Measurements from ENCODE around the gene FOXRED1.
A peak's percentile ranks its signal among the peaks of the same experiment; 100 is the strongest.

Gene FOXRED1

DNA sequence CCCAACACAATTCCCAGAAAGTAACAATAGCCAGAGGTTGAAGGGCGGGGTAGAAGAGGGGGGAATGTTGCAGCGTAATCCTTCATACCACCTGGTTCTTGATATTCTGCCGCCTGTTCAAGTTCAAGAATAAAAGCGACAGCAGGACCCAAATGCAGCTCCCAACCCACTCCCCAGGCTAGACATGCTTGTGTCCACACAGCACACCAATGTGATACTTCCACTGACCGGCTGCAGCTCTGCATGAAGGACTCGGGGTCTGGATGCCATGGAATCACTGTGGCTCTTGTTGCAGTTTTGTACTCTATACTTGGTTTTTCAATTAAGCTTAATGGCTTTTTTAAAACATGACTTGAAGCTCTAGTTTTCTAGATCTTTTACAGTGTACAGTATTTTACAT lies 6.7 kb upstream of the FOXRED1 start:
- Mint-ChIP-seq H3K27me3 (ENCODE audit: low read depth) (no peaks in the 10 kb centered on the region), H3K4me3 (no peak overlapping the region), H3K36me3 (ENCODE audit: low read depth) (peaks cover 75% of the 10 kb centered on the region), H3K9me3 (no peaks in the 10 kb centered on the region), H3K27ac (no peak overlapping the region), H3K4me1 (peaks cover under 1% of the 10 kb centered on the region)
- TF ChIP-seq, protein P1, sequence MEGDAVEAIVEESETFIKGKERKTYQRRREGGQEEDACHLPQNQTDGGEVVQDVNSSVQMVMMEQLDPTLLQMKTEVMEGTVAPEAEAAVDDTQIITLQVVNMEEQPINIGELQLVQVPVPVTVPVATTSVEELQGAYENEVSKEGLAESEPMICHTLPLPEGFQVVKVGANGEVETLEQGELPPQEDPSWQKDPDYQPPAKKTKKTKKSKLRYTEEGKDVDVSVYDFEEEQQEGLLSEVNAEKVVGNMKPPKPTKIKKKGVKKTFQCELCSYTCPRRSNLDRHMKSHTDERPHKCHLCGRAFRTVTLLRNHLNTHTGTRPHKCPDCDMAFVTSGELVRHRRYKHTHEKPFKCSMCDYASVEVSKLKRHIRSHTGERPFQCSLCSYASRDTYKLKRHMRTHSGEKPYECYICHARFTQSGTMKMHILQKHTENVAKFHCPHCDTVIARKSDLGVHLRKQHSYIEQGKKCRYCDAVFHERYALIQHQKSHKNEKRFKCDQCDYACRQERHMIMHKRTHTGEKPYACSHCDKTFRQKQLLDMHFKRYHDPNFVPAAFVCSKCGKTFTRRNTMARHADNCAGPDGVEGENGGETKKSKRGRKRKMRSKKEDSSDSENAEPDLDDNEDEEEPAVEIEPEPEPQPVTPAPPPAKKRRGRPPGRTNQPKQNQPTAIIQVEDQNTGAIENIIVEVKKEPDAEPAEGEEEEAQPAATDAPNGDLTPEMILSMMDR (IDR thresholded peaks at IDR 0.05; ENCODE audit: unreplicated experiment in 3 of 3): no peak

DNA sequence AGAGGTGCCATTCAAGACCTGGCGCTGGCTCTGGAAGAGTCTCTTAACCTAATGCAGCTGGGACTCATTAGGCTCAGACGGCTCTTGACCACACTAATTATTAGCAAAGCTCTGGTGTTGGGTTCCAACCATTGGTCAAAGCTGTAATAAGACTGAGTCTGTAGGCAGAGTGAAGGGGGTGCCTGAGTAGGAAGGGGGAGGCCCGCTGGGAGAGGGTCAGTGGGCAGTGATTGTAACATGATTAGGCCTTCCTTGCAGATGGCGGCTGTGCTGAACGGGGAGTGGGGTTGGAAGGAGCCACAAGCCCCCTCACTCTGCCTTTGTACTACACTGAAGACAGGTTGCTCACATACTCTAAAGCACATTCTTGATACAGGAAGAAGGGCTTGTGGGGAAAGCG lies 5.5 kb upstream of the FOXRED1 start:
- Mint-ChIP-seq H3K4me1 (peaks cover 8% of the 10 kb centered on the region), H3K9me3 (no peaks in the 10 kb centered on the region), H3K36me3 (ENCODE audit: low read depth) (peaks cover 75% of the 10 kb centered on the region), H3K27ac (no peak overlapping the region), H3K27me3 (ENCODE audit: low read depth) (peaks cover 1% of the 10 kb centered on the region), H3K4me3 (no peak overlapping the region)
- TF ChIP-seq, protein P1 (IDR thresholded peaks at IDR 0.05; ENCODE audit: unreplicated experiment in 3 of 3): no peak

DNA sequence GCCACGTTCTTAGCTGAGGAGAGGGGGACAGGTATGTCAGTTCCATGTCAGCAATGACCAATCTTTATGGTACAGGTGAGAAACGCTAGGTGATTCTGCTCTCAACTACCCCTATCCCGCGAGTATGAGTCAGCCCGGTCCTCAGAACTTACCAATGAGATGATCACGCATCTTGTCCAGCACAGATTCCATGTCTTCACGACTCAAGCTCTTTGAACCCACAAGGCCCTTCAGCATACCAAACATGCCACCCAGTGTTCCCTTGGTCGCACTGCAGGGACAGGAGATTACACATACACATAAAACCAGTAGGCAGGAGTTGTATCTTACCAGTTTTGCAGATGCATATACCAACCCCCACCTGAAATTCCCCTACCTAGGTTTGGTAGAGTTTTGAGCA lies 3.1 kb upstream of the FOXRED1 start:
- Mint-ChIP-seq H3K36me3 (ENCODE audit: low read depth) (peaks cover 63% of the 10 kb centered on the region), H3K4me3 (peak overlapping the region; percentile 51 to 97 (median 75)), H3K27me3 (ENCODE audit: low read depth) (peaks cover 3% of the 10 kb centered on the region), H3K27ac (no peak overlapping the region), H3K9me3 (no peaks in the 10 kb centered on the region), H3K4me1 (peaks cover 18% of the 10 kb centered on the region)
- TF ChIP-seq, protein P1 (IDR thresholded peaks at IDR 0.05; ENCODE audit: unreplicated experiment in 3 of 3): no peak

DNA sequence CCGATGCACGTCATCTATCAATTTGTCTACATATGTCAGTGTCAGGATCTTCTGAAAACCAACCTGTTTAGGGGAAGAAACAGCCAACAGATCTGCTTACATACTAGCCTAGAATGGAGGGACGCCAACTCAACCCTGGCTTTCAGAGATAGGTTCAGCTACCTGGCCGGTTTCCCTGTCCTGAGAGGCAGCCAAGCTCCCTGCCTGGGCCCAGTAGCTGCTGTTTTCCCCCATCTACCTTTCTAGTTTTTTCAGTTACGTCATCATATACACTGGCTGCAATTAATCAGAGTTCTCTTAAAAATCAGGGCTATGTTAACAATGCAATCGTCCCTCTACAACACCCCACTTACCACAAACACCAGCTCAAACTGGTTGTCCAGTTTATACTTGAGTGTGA lies 1.3 kb upstream of the FOXRED1 start:
- Mint-ChIP-seq H3K4me3 (peak overlapping the region; percentile 97 to 99 (median 98)), H3K27ac (peak overlapping the region; percentile 87 to 97 (median 97)), H3K36me3 (ENCODE audit: low read depth) (peaks cover 53% of the 10 kb centered on the region), H3K27me3 (ENCODE audit: low read depth) (peaks cover 3% of the 10 kb centered on the region), H3K9me3 (no peaks in the 10 kb centered on the region), H3K4me1 (peaks cover 18% of the 10 kb centered on the region)
- TF ChIP-seq, protein P1 (IDR thresholded peaks at IDR 0.05; ENCODE audit: unreplicated experiment in 3 of 3): no peak

DNA sequence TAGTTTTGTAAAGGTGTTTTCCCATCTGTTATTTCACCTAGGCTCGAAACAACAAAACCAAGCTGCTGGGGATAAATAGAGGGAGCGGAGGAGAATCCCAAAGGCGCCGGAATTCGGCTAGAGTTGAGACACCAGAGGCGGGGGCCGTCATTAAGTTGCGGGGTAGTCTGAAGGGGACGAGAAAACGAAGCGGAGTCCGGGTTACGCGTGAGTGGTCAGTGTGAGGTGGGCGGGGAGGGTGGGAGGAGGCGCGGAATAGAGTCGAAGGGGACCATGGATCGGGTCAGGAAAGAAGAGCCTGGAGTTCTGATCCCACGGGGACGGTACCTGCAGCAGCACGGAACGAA lies 620 bp upstream of the FOXRED1 start:
- Mint-ChIP-seq H3K27ac (peak overlapping the region; percentile 87 to 97 (median 97)), H3K9me3 (no peaks in the 10 kb centered on the region), H3K36me3 (ENCODE audit: low read depth) (peaks cover 53% of the 10 kb centered on the region), H3K4me1 (peaks cover 18% of the 10 kb centered on the region), H3K27me3 (ENCODE audit: low read depth) (peaks cover 3% of the 10 kb centered on the region), H3K4me3 (peak overlapping the region; percentile 97 to 99 (median 98))
- TF ChIP-seq, protein P1 (IDR thresholded peaks at IDR 0.05; ENCODE audit: unreplicated experiment in 3 of 3): no peak

DNA sequence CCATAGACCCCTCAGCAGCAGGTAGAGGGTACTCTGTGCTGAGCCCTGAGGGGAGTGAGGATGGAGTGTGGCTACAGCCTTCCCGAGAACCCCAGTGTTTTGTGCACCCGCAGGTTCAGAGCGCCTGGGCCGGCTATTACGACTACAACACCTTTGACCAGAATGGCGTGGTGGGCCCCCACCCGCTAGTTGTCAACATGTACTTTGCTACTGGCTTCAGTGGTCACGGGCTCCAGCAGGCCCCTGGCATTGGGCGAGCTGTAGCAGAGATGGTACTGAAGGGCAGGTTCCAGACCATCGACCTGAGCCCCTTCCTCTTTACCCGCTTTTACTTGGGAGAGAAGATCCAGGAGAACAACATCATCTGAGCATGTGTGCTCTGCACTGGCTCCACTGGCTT lies 8.4 kb downstream of the FOXRED1 start:
- Mint-ChIP-seq H3K4me3 (no peak overlapping the region), H3K4me1 (peaks cover 12% of the 10 kb centered on the region), H3K27ac (no peak overlapping the region), H3K27me3 (ENCODE audit: low read depth) (no peaks in the 10 kb centered on the region), H3K9me3 (no peaks in the 10 kb centered on the region), H3K36me3 (ENCODE audit: low read depth) (peaks cover 48% of the 10 kb centered on the region)
- TF ChIP-seq, protein P1 (IDR thresholded peaks at IDR 0.05; ENCODE audit: unreplicated experiment in 3 of 3): no peak
